Adrenal gland (tissue), 12 donors: Measurements from ENCODE around the gene GPC6. TPM values are rescaled to one million over a fixed set of nuclear protein-coding genes. Genes with fewer than 3 reads are reported as not detected.

ENCODE experiments used
- DNase-seq, 7 donors: peaks; one replicate each; pipeline ENCODE4 v3.0.0-alpha.2; 2019 to 2020
- H3K27ac ChIP-seq, 5 donors: fragments of 200-600 bp; sonication (generic) in 4 of 5; 1 replicate in 3 of 5; 2 replicates in 2 of 5; pipeline versions ENCODE4 v1.5.1 to v1.8.0; 2016 to 2020; ENCODE audit warnings: mild to moderate bottlenecking in 1 of 5
- H3K27me3 ChIP-seq: fragments of 200-600 bp; 2 replicates; pipeline ENCODE4 v1.8.0; 2021
- H3K36me3 ChIP-seq, 2 donors: fragments of 200-600 bp; replicated peaks in 1 of 2; 1 replicate in 1 of 2; 2 replicates in 1 of 2; pipeline versions ENCODE4 v1.5.1 to v1.8.0; 2018 to 2022
- H3K4me1 ChIP-seq, 2 donors: fragments of 200-600 bp; replicated peaks in 1 of 2; 1 replicate in 1 of 2; 2 replicates in 1 of 2; pipeline versions ENCODE4 v1.5.1 to v1.8.0; 2018 to 2021
- H3K4me3 ChIP-seq, 4 donors: fragments of 200-600 bp; sonication (generic) in 3 of 4; one replicate each; pipeline ENCODE4 v1.5.1; 2016 to 2018
- H3K9me3 ChIP-seq, 3 donors: fragments of 200-600 bp; sonication (generic) in 1 of 3; replicated peaks in 1 of 3; 1 replicate in 2 of 3; 2 replicates in 1 of 3; pipeline versions ENCODE4 v1.5.1 to v1.8.0; 2016 to 2021
- CTCF ChIP-seq, 6 experiments: fragments of 450-650 bp in 4 of 6; fragments of 200-600 bp in 2 of 6; sonication (generic) in 1 of 6; IDR thresholded peaks; 1 replicate in 5 of 6; 2 replicates in 1 of 6; pipeline versions ENCODE4 v1.5.1 to v1.8.0; 2016 to 2021; ENCODE audit warnings: antibody characterized with exemption in 6 of 6, mild to moderate bottlenecking in 2 of 6, moderate library complexity in 1 of 6
- POLR2A ChIP-seq, 2 donors: fragments of 450-650 bp; IDR thresholded peaks; one replicate each; pipeline ENCODE4 v1.6.1; 2017; ENCODE audit warnings: antibody characterized with exemption in 2 of 2, mild to moderate bottlenecking in 2 of 2, moderate library complexity in 1 of 2
- WGBS, 4 donors: extraction: QIAGEN DNeasy Blood & Tissue Kit in 2 of 4; methylation state at CpG; one replicate each; pipeline versions ENCODE4 v1.1.5 to v1.1.7; 2013 to 2017; 5-methylcytosine and 5-hydroxymethylcytosine counted together
- intact Hi-C, 2 donors: fragments of 100-400 bp; cut with DNase I; formaldehyde crosslinking; loops; one replicate each; pipeline versions ENCODE4 v1.14.1 to v1.15.0; 2022 to 2023
- polyA plus RNA-seq, 3 donors: library from polyadenylated mRNA; stranded (reverse); fragments of 200-250 nt in 2 of 3; fragments of 350-450 nt in 1 of 3; fragmentation: Illumina TruSeq in 1 of 3; extraction: RNeasy Lipid Tissue Mini Kit (QIAGEN cat#74804) in 1 of 3; gene quantifications; one replicate each; pipeline ENCODE4 v1.2.3, GENCODE V29; 2013 to 2014
- total RNA-seq, 9 donors: library from RNA; depleted of rRNA in 4 of 9; stranded (reverse); fragments of >200 nt in 4 of 9; fragments of 120-200 nt in 1 of 9; fragmentation: NEBNext Ultra II Directional in 1 of 9; extraction: Animal tissue kit (Norgen Biotek cat#: 25700) in 1 of 9; gene quantifications; one replicate each; pipeline versions ENCODE4 v1.1.0 to v1.2.4, GENCODE V29; 2013 to 2023
- donor health status: healthy with polysubstance abuse.
- donor health status: Bipolar disorder and iron deficiency.
- donor health status: DM: yes; HTN: yes; CAD: no.
- donor health status: DM: no; HTN: no; CAD: no.
- donor health status: DM: no; HTN: no; CAD: no.
- donor health status: DM: yes; HTN: yes; CAD: no.

The GPC6 gene
- total and polyA plus RNA-seq, 12 donors, result 0.37 to 62.3 (median 2.5) TPM

- H3K4me3 ChIP-seq, result no peak overlapping the region
- H3K4me1 ChIP-seq, result no peaks in the 10 kb centered on the region
- no peaks in the 10 kb centered on the region for H3K9me3 ChIP-seq
- TF ChIP-seq CTCF (IDR thresholded peaks at IDR 0.05) (no peak), POLR2A (IDR thresholded peaks at IDR 0.05) (no peak)
- no peaks in the 10 kb centered on the region for H3K36me3 ChIP-seq
- no peak for DNase-seq
- WGBS, 4 donors, result 71 to 90% (median 88%) methylated on average over 1 of the region's 1 CpG
- no peak overlapping the region for H3K27ac ChIP-seq
- intact Hi-C loops, result no loop called here
- H3K27me3 ChIP-seq, result no peaks in the 10 kb centered on the region
Observed at GRCh38 chr13:94115054-94115453, 888.4 kb downstream of the GPC6 start.

- DNase-seq, result no peak
- Histone ChIP-seq H3K36me3 (no peaks in the 10 kb centered on the region), H3K27me3 (no peaks in the 10 kb centered on the region), H3K4me1 (peaks cover 0 to 15% of the 10 kb centered on the region in 2 donors), H3K9me3 (no peaks in the 10 kb centered on the region), H3K4me3 (no peak overlapping the region), H3K27ac (no peak overlapping the region)
- WGBS, 4 donors, result 82 to 89% (median 84%) methylated on average over 7 of the region's 7 CpGs
- intact Hi-C loops, result no loop called here
- no peak for TF ChIP-seq POLR2A (IDR thresholded peaks at IDR 0.05)
Observed at GRCh38 chr13:94119360-94119936, 892.8 kb downstream of the GPC6 start.

- DNase-seq, result no peak
- intact Hi-C loops, result no loop called here
- Histone ChIP-seq H3K9me3 (no peaks in the 10 kb centered on the region), H3K4me3 (no peak overlapping the region), H3K36me3 (no peaks in the 10 kb centered on the region), H3K27me3 (no peaks in the 10 kb centered on the region), H3K27ac (no peak overlapping the region), H3K4me1 (peaks cover 0 to 15% of the 10 kb centered on the region in 2 donors)
- WGBS, 4 donors, result 64 to 76% (median 68%) methylated on average over 2 of the region's 2 CpGs
- TF ChIP-seq POLR2A (IDR thresholded peaks at IDR 0.05) (no peak), CTCF (IDR thresholded peaks at IDR 0.05) (no peak)
Observed at GRCh38 chr13:94120878-94121277, 894.3 kb downstream of the GPC6 start.

- Histone ChIP-seq H3K27ac (no peak overlapping the region), H3K36me3 (no peaks in the 10 kb centered on the region), H3K4me1 (peaks cover 0 to 15% of the 10 kb centered on the region in 2 donors), H3K9me3 (no peaks in the 10 kb centered on the region), H3K27me3 (no peaks in the 10 kb centered on the region), H3K4me3 (no peak overlapping the region)
- WGBS, 4 donors, result 24 to 58% (median 46%) methylated on average over 1 of the region's 1 CpG
- DNase-seq, result peak in 5 of 7 donors; percentile 25 to 43 (median 39)
- intact Hi-C loops, result no loop called here
- TF ChIP-seq CTCF (IDR thresholded peaks at IDR 0.05), result no peak
- no peak for TF ChIP-seq POLR2A (IDR thresholded peaks at IDR 0.05)
Observed at GRCh38 chr13:94121686-94122085, 895.1 kb downstream of the GPC6 start.

GRCh38 chr13:94122300-94122915 lies 895.8 kb downstream of the GPC6 start:
- no peaks in the 10 kb centered on the region for H3K9me3 ChIP-seq
- intact Hi-C loops, result no loop called here
- H3K27ac ChIP-seq, result no peak overlapping the region
- H3K4me1 ChIP-seq, result peaks cover 0 to 15% of the 10 kb centered on the region in 2 donors
- no peaks in the 10 kb centered on the region for H3K36me3 ChIP-seq
- 76 to 80% (median 78%) methylated on average over 4 of the region's 4 CpGs for WGBS, 4 donors
- no peak overlapping the region for H3K4me3 ChIP-seq
- no peak for DNase-seq
- TF ChIP-seq CTCF (IDR thresholded peaks at IDR 0.05), result no peak
- no peak for TF ChIP-seq POLR2A (IDR thresholded peaks at IDR 0.05)
- H3K27me3 ChIP-seq, result no peaks in the 10 kb centered on the region
